ENCODE results near the gene RNF103.
A peak's percentile ranks its signal among the peaks of the same experiment; 100 is the strongest.
"Not testable (repeated sequence)": the region's sequence is repeated elsewhere in the genome, so short reads cannot be mapped to it uniquely, and the experiment has no call there.

RNF103 gene

GRCh38 chr2:86628091-86628522 is 4.4 kb upstream of the RNF103 start:
- H3K4me3 ChIP-seq (ENCODE audit: low read depth, low read length) = no peak overlapping the region
- no peak for DNase-seq (ENCODE audit: low read depth)

- no peak overlapping the region for H3K4me3 ChIP-seq (ENCODE audit: low read depth, low read length)
- DNase-seq (ENCODE audit: low read depth) = no peak
These were observed 3.9 kb upstream of the RNF103 start for GRCh38 chr2:86627550-86627949.

GRCh38 chr2:86625096-86625495 is 1.4 kb upstream of the RNF103 start:
- DNase-seq (ENCODE audit: low read depth) = no peak
- no peak overlapping the region for H3K4me3 ChIP-seq (ENCODE audit: low read depth, low read length)

- peak overlapping the region; percentile 93 for H3K4me3 ChIP-seq (ENCODE audit: low read depth, low read length)
- DNase-seq (ENCODE audit: low read depth) = no peak
These were observed 542 bp upstream of the RNF103 start for GRCh38 chr2:86624267-86624547.

- no peak for DNase-seq (ENCODE audit: low read depth)
- peak overlapping the region; percentile 93 for H3K4me3 ChIP-seq (ENCODE audit: low read depth, low read length)
These were observed 597 bp downstream of the RNF103 start for GRCh38 chr2:86623043-86623493.

GRCh38 chr2:86622519-86623042 is 1.1 kb downstream of the RNF103 start:
- DNase-seq (ENCODE audit: low read depth) = no peak
- H3K4me3 ChIP-seq (ENCODE audit: low read depth, low read length) = peak overlapping the region; percentile 93

GRCh38 chr2:86621280-86621943 is 2.3 kb downstream of the RNF103 start:
- H3K4me3 ChIP-seq (ENCODE audit: low read depth, low read length) = peak overlapping the region; percentile 93
- DNase-seq (ENCODE audit: low read depth) = no peak

GRCh38 chr2:86617738-86618137 is 5.9 kb downstream of the RNF103 start:
- H3K4me3 ChIP-seq (ENCODE audit: low read depth, low read length) = no peak overlapping the region
- no peak for DNase-seq (ENCODE audit: low read depth)

GRCh38 chr2:86617153-86617552 is 6.5 kb downstream of the RNF103 start:
- no peak overlapping the region for H3K4me3 ChIP-seq (ENCODE audit: low read depth, low read length)
- DNase-seq (ENCODE audit: low read depth) = no peak

GRCh38 chr2:86616502-86616901 is 7.2 kb downstream of the RNF103 start:
- DNase-seq (ENCODE audit: low read depth) = no peak

GRCh38 chr2:86615596-86615995 is 8.1 kb downstream of the RNF103 start:
- DNase-seq (ENCODE audit: low read depth) = no peak
- H3K4me3 ChIP-seq (ENCODE audit: low read depth, low read length) = no peak overlapping the region

More at GRCh38 chr2:86616502-86616901, 7.2 kb downstream of the RNF103 start:
- no peak overlapping the region for H3K4me3 ChIP-seq (ENCODE audit: low read depth, low read length)

- DNase-seq (ENCODE audit: low read depth) = no peak
- H3K4me3 ChIP-seq (ENCODE audit: low read depth, low read length) = no peak overlapping the region
These were observed 10.2 kb downstream of the RNF103 start for GRCh38 chr2:86613515-86613914.

GRCh38 chr2:86610871-86611270 is 12.8 kb downstream of the RNF103 start:
- no peak for DNase-seq (ENCODE audit: low read depth)
- no peak overlapping the region for H3K4me3 ChIP-seq (ENCODE audit: low read depth, low read length)

GRCh38 chr2:86608832-86609410 is 14.7 kb downstream of the RNF103 start:
- H3K4me3 ChIP-seq (ENCODE audit: low read depth, low read length) = no peak overlapping the region
- DNase-seq (ENCODE audit: low read depth) = no peak

GRCh38 chr2:86603905-86604304 is 19.8 kb downstream of the RNF103 start:
- H3K4me3 ChIP-seq (ENCODE audit: low read depth, low read length) = no peak overlapping the region
- no peak for DNase-seq (ENCODE audit: low read depth)

- no peak for DNase-seq (ENCODE audit: low read depth)
- no peak overlapping the region for H3K4me3 ChIP-seq (ENCODE audit: low read depth, low read length)
These were observed 24.7 kb downstream of the RNF103 start for GRCh38 chr2:86598966-86599365.

- DNase-seq (ENCODE audit: low read depth) = no peak
- H3K4me3 ChIP-seq (ENCODE audit: low read depth, low read length) = no peak overlapping the region
These were observed 27.5 kb downstream of the RNF103 start for GRCh38 chr2:86596118-86596517.

GRCh38 chr2:86593266-86593665 is 30.4 kb downstream of the RNF103 start:
- no peak for DNase-seq (ENCODE audit: low read depth)
- H3K4me3 ChIP-seq (ENCODE audit: low read depth, low read length) = no peak overlapping the region

- no peak for DNase-seq (ENCODE audit: low read depth)
These were observed 31.0 kb downstream of the RNF103 start for GRCh38 chr2:86592547-86593230.

GRCh38 chr2:86589701-86590100 is 34.0 kb downstream of the RNF103 start:
- not testable (repeated sequence) for H3K4me3 ChIP-seq (ENCODE audit: low read depth, low read length); DNase-seq (ENCODE audit: low read depth)

More at GRCh38 chr2:86592547-86593230, 31.0 kb downstream of the RNF103 start:
- H3K4me3 ChIP-seq (ENCODE audit: low read depth, low read length) = no peak overlapping the region
